ENCODE results near the gene MGAT4A.

Gene MGAT4A

DNA sequence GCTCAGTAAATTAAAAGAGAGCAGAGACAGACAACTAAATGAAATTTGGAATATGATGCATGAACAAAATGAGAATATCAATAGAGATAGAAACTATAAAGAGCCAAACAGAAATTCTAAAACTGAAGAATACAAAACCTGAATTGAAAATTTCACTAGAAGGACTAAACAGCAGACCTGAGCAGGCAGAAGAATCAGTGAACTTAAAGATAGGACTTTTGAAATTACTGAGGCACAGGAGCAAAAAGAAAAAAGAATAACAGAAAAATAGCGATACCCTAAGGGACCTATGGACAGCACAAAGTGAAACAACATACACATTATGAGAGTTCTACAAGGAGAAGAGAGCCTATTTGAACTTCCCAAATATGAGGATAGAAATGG, 80.9 kb downstream of the MGAT4A start:
- DNase-seq = no peak

- DNase-seq = peak; percentile 90
Measured at GRCh38 chr2:98649135-98649991, 81.6 kb downstream of the MGAT4A start.

GRCh38 chr2:98648451-98648850, 82.5 kb downstream of the MGAT4A start:
- no peak for DNase-seq

- no peak for DNase-seq
Measured at GRCh38 chr2:98647636-98648035, 83.3 kb downstream of the MGAT4A start.

GRCh38 chr2:98643496-98644100, 87.3 kb downstream of the MGAT4A start:
- no peak for DNase-seq

DNA sequence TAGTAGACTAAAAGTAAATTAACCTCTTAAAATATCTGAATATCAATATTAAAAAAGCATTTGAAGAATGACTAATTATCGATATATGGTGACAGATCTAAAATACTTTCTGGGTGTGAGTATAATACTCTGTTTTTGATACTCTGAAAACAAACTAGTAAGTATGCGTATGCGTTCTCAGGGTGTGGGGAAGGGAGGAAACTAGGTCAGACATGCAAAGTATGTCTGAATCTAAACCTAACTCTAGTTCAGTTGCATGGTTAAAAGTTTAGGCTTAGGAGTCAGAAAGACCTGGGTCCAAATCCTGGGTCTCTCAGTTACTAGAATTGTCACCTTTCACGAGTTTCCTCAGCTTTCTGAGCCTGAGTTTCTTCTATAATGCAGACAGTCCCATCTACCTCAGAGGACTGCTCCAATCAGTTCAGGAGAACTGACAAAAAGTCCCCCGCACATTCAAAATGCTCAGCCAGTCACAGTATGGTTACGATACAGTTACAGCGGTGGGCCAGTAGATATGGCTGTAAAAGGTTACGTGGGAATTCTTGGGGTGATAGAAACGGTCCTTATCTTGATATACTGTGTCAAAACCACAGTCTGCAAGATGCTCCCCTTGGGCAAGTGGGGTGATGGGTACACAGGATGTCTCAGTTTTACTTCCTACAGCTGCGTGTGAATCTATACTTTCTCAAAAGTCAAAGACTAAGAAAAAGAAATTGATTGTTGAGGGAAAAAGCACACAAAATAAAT, 93.4 kb downstream of the MGAT4A start:
- DNase-seq = peak; percentile 74

GRCh38 chr2:98634406-98635092, 96.4 kb downstream of the MGAT4A start:
- DNase-seq = peak; percentile 63

DNA sequence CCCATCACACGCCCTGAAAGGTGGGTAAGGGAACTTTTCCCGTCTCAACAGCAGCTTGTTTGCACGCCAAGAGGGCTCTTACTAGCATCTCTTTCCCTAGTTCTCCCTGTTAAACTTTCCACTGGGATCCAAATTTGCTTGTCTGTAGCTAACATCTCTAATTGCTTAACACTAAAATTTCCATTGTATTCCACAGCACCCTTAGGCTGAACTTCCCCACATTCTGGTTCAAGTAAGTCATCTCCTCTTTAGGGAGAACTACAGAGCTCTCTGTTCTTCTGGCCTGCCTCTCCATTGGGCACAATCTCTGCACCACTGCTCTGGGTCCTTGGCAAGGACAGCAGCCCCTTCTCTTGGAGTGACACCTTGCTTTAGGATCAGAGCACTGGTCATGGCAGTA, 98.6 kb downstream of the MGAT4A start:
- no peak for DNase-seq

GRCh38 chr2:98623657-98624056, 107.3 kb downstream of the MGAT4A start:
- DNase-seq = no peak

- no peak for DNase-seq
Measured at GRCh38 chr2:98617149-98617548, 113.8 kb downstream of the MGAT4A start.

- no peak for DNase-seq
Measured at GRCh38 chr2:98615481-98615880, 115.5 kb downstream of the MGAT4A start.

GRCh38 chr2:98614024-98614739, 116.8 kb downstream of the MGAT4A start:
- DNase-seq = no peak

DNA sequence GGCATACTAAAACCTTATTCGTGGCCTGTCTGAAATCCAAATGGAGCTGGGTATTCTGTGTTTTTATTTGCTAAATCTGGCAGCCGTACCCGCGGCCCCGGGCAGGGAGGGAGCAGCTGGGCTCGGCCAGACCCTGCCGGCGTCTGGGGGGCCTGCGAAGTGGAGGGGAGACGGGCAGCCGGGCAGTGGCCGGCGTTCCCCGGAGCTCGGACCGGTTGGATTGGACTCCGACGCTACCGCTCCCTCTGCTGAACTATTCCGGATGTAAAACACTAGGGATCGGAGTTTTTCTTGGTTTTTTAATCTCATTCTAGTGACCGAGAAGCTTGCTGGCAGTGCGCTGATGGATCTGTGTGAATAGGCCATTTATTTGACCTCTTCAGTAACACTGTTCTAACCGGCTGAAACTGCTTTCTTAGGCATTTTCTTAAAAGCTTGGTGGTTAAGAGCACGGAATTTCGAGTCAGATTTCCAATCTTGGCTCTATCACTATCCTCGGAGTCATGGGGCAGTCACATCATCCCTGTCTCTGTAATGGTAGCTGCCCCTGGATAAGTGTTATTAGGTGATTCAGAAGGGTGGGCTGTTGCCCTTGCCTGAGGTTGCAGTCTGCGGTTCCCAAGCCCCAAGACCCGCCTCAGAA, 121.8 kb downstream of the MGAT4A start:
- no peak for DNase-seq

GRCh38 chr2:98608116-98608961, 122.6 kb downstream of the MGAT4A start, which contains the start of the genes COA5 and UNC50:
Gene COA5, minus strand, starts transcription at chr2:98608512. Its CDS starts 107 bp downstream, at chr2:98608405.
Gene UNC50, plus strand, starts transcription at chr2:98608589. Its CDS starts 1,171 bp downstream, at chr2:98609760.
- peak; percentile 92 for DNase-seq

DNA sequence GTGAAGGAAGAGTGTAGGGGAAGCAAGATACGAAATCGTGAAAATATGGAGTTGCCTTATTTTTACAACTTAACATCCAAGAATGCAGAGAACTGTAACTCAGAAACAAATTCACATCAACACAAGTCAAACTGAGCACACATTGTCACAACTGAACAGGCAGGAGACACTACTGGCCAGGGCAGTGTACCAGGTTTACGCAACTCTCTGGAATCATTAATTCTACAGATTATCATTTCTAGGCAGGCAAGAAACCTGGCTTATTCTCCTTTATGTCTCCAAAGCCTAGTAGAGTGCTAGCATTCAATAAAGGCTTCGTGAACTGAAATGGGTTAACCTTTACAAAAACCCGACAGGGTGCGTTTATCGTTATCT, 123.2 kb downstream of the MGAT4A start:
- no peak for DNase-seq

DNA sequence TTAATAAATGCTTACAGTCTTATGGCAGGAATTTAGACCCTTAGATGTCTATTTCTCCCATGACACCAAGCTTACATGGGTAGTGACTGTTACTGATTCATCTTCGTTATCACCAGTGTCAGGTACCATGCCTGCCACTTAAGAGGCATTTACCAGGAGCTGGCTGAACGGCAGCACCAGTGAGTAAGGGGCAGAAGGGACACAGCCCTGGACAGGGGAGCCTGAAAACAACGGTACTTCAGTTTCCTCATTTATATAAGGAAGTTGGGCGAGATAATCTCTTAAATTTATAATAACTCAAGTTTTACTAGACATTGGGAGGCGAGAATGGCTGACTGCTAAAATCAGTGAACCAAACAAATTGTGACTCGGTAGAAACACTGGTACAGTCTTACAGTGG, 123.8 kb downstream of the MGAT4A start:
- DNase-seq = no peak

- no peak for DNase-seq
Measured at GRCh38 chr2:98606431-98606830, 124.5 kb downstream of the MGAT4A start.

DNA sequence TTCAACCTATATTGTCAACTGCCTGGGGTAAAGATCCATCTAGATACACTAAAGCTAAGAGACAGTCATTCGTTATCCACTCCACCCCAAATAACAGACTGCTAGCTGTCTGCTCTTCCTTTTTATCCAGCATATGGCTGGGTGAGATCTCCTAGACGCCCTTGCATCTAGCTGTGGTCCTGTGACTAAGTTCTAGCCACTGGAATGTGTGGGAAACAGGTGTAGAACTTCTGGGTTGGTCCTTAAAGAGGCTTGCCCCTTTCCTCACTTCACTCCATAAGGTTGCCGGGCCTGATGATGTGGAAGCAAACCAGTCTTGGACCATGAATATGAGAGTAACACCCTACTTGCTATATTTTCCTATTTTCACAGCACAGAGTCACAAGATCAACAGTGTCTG, 125.9 kb downstream of the MGAT4A start:
- no peak for DNase-seq

GRCh38 chr2:98604547-98604946, 126.4 kb downstream of the MGAT4A start:
- no peak for DNase-seq

- DNase-seq = peak; percentile 19
Measured at GRCh38 chr2:98601532-98602132, 129.3 kb downstream of the MGAT4A start.
